ENCODE measurements around the gene EVA1A. TPM values are rescaled to one million over a fixed set of nuclear protein-coding genes. Genes with fewer than 3 reads are reported as not detected.
"Not testable (repeated sequence)": the region's sequence is repeated elsewhere in the genome, so short reads cannot be mapped to it uniquely, and the experiment has no call there.

EVA1A gene
- polyA plus RNA-seq, 2 of the 4 experiments (the other 2 are of a cell fraction) = 2.5 to 19.0 TPM

- ATAC-seq (no peak), DNase-seq (ENCODE audit: low read depth in 1 of 2, low spot score in 1 of 2) (no peak), FAIRE-seq (no peak)
- H3K4me3 ChIP-seq = no peak overlapping the region
- no peak overlapping the region for H3K4me2 ChIP-seq
- POLR2A ChIA-PET = no interaction called here
- H3K9me3 ChIP-seq = peaks cover 3% of the 10 kb centered on the region; the same call in 1 of the 3 replicates
- no peak overlapping the region for H3K27ac ChIP-seq
- no peaks in the 10 kb centered on the region for H3K4me1 ChIP-seq
- CTCF ChIA-PET = interaction anchor here (1.4 to 7.1 kb wide), 5 partner anchors 8 to 283 kb away, joined by 4 to 68 read pairs (median 6); partner anchors contain the start of gene TACR1
- TF ChIP-seq CHD2 (IDR thresholded peaks at IDR 0.05; ENCODE audit: low read length, partially characterized antibody) = no peak
- no peak for TF ChIP-seq MYC (IDR thresholded peaks at IDR 0.05; ENCODE audit: borderline replicate concordance, low read length)
- TF ChIP-seq MAFK (IDR thresholded peaks at IDR 0.05; ENCODE audit: partially characterized antibody) = no peak
- no peak for TF ChIP-seq ZC3H11A (IDR thresholded peaks at IDR 0.05)
- TF ChIP-seq HES2 (IDR thresholded peaks at IDR 0.05) = no peak
- no peak for TF ChIP-seq ESRRA (IDR thresholded peaks at IDR 0.05; ENCODE audit: borderline replicate concordance, low read length)
- no peak for TF ChIP-seq EHF (CRISPR knock-in tag; IDR thresholded peaks at IDR 0.05)
- TF ChIP-seq CTCF (IDR thresholded peaks at IDR 0.05) = no peak
- no peak for TF ChIP-seq SREBF2 (IDR thresholded peaks at IDR 0.05)
- no peak for TF ChIP-seq NFE2L2 (conservative IDR thresholded peaks at IDR 0.05; ENCODE audit: low read length)
- no peak for TF ChIP-seq BHLHE40 (IDR thresholded peaks at IDR 0.05; ENCODE audit: low read depth, low read length)
- no peak for TF ChIP-seq ELK1 (IDR thresholded peaks at IDR 0.05; ENCODE audit: low read depth, low read length)
- no peak for TF ChIP-seq USF2 (IDR thresholded peaks at IDR 0.05)
- no peak for TF ChIP-seq MAZ (IDR thresholded peaks at IDR 0.05; ENCODE audit: borderline replicate concordance, low read depth, low read length)
- TF ChIP-seq JUNB (IDR thresholded peaks at IDR 0.05) = no peak
Measured at GRCh38 chr2:75482398-75482797, 78.3 kb downstream of the EVA1A start.

GRCh38 chr2:75480971-75481836, 79.5 kb downstream of the EVA1A start:
- H3K4me2 ChIP-seq = 0 out of 3 replicates have a peak overlapping the region, but pooled peaks have one; percentile 18
- DNase-seq (ENCODE audit: low read depth in 1 of 2, low spot score in 1 of 2) (peak in 1 of 2 experiments; percentile 52), ATAC-seq (peak; percentile 76 to 90; a peak in 5 of 6 replicates), FAIRE-seq (peak; percentile 78)
- H3K27ac ChIP-seq = no peak overlapping the region
- ChIA-PET POLR2A (no interaction called here), CTCF (interaction anchor here (0.6 to 7.1 kb wide), 7 partner anchors 8 to 1619 kb away, joined by 3 to 68 read pairs (median 4); no protein-coding TSS in a partner anchor)
- H3K4me1 ChIP-seq = no peaks in the 10 kb centered on the region
- no peak for TF ChIP-seq NFE2L2 (conservative IDR thresholded peaks at IDR 0.05; ENCODE audit: low read length)
- peak; percentile 32 for TF ChIP-seq CTCF (IDR thresholded peaks at IDR 0.05)
- no peak for TF ChIP-seq EHMT2 (IDR thresholded peaks at IDR 0.05; ENCODE audit: low read depth)
- TF ChIP-seq RAD21 (conservative IDR thresholded peaks at IDR 0.05 in 1 of 2, IDR thresholded peaks at IDR 0.05 in 1 of 2) = peak; percentile 10 to 26; a peak in 1 of 5 replicates
- no peak for TF ChIP-seq PHF8 (IDR thresholded peaks at IDR 0.05; ENCODE audit: borderline replicate concordance, low read depth)
- no peak for TF ChIP-seq CBX2 (IDR thresholded peaks at IDR 0.05; ENCODE audit: borderline replicate concordance, low read depth)
- no peak for TF ChIP-seq EP300 (IDR thresholded peaks at IDR 0.05)
- no peak for TF ChIP-seq USF2 (IDR thresholded peaks at IDR 0.05)
- no peaks in the 10 kb centered on the region for H3K9me3 ChIP-seq
- WGBS (ENCODE audit: missing lambda C conversion rate) = 8% methylated on average over 6 of the region's 6 CpGs
- no peak overlapping the region for H3K4me3 ChIP-seq

GRCh38 chr2:75477696-75478095, 83.0 kb downstream of the EVA1A start:
- H3K4me1 ChIP-seq; FAIRE-seq; ATAC-seq; H3K9me3 ChIP-seq; H3K4me3 ChIP-seq; H3K27ac ChIP-seq; POLR2A ChIA-PET; H3K4me2 ChIP-seq; DNase-seq (ENCODE audit: low read depth in 1 of 2, low spot score in 1 of 2): not testable (repeated sequence)
- CTCF ChIA-PET = interaction anchor here (1.4 to 7.1 kb wide), 3 partner anchors 12 to 131 kb away, joined by 3 to 68 read pairs (median 7); no protein-coding TSS in a partner anchor
- 17% methylated on average over 1 of the region's 1 CpG for WGBS (ENCODE audit: missing lambda C conversion rate)
